ENCODE results near the gene TRPM2. TPM values are rescaled to one million over a fixed set of nuclear protein-coding genes. Genes with fewer than 3 reads are reported as not detected.

TRPM2 gene
- total and polyA plus RNA-seq, 2 experiments from 2014 or later = not detected

GRCh38 chr21:44437371-44437695, 83.9 kb downstream of the TRPM2 start:
- Histone ChIP-seq H3K27me3 (no peaks in the 10 kb centered on the region), H3K4me1 (ENCODE audit: low read depth) (no peaks in the 10 kb centered on the region), H3K9me3 (ENCODE audit: low read depth) (no peaks in the 10 kb centered on the region), H3K36me3 (no peaks in the 10 kb centered on the region), H3K27ac (no peak overlapping the region), H3K4me3 (no peak overlapping the region)
- no peak for DNase-seq (ENCODE audit: low read depth in 1 of 2, low spot score in 1 of 2)
- TF ChIP-seq, protein P1, sequence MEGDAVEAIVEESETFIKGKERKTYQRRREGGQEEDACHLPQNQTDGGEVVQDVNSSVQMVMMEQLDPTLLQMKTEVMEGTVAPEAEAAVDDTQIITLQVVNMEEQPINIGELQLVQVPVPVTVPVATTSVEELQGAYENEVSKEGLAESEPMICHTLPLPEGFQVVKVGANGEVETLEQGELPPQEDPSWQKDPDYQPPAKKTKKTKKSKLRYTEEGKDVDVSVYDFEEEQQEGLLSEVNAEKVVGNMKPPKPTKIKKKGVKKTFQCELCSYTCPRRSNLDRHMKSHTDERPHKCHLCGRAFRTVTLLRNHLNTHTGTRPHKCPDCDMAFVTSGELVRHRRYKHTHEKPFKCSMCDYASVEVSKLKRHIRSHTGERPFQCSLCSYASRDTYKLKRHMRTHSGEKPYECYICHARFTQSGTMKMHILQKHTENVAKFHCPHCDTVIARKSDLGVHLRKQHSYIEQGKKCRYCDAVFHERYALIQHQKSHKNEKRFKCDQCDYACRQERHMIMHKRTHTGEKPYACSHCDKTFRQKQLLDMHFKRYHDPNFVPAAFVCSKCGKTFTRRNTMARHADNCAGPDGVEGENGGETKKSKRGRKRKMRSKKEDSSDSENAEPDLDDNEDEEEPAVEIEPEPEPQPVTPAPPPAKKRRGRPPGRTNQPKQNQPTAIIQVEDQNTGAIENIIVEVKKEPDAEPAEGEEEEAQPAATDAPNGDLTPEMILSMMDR (IDR thresholded peaks at IDR 0.05; ENCODE audit: low read depth, low read length) = no peak

- H3K27me3 ChIP-seq = no peaks in the 10 kb centered on the region
- no peak overlapping the region for H3K4me3 ChIP-seq
- no peaks in the 10 kb centered on the region for H3K36me3 ChIP-seq
- no peaks in the 10 kb centered on the region for H3K4me1 ChIP-seq (ENCODE audit: low read depth)
- no peak for DNase-seq (ENCODE audit: low read depth in 1 of 2, low spot score in 1 of 2)
- H3K9me3 ChIP-seq (ENCODE audit: low read depth) = no peaks in the 10 kb centered on the region
- TF ChIP-seq, protein P1 (IDR thresholded peaks at IDR 0.05; ENCODE audit: low read depth, low read length) = no peak
- no peak overlapping the region for H3K27ac ChIP-seq
Observed at GRCh38 chr21:44437696-44438431, 84.4 kb downstream of the TRPM2 start.

- Histone ChIP-seq H3K27me3 (no peaks in the 10 kb centered on the region), H3K36me3 (no peaks in the 10 kb centered on the region), H3K9me3 (ENCODE audit: low read depth) (no peaks in the 10 kb centered on the region), H3K4me3 (no peak overlapping the region), H3K27ac (no peak overlapping the region), H3K4me1 (ENCODE audit: low read depth) (no peaks in the 10 kb centered on the region)
- DNase-seq (ENCODE audit: low read depth in 1 of 2, low spot score in 1 of 2) = no peak
- TF ChIP-seq, protein P1 (IDR thresholded peaks at IDR 0.05; ENCODE audit: low read depth, low read length) = no peak
Observed at GRCh38 chr21:44438531-44439210, 85.2 kb downstream of the TRPM2 start.

GRCh38 chr21:44439211-44439600, 85.8 kb downstream of the TRPM2 start:
- Histone ChIP-seq H3K4me1 (ENCODE audit: low read depth) (no peaks in the 10 kb centered on the region), H3K9me3 (ENCODE audit: low read depth) (no peaks in the 10 kb centered on the region), H3K36me3 (no peaks in the 10 kb centered on the region), H3K27ac (no peak overlapping the region), H3K4me3 (no peak overlapping the region), H3K27me3 (no peaks in the 10 kb centered on the region)
- TF ChIP-seq, protein P1 (IDR thresholded peaks at IDR 0.05; ENCODE audit: low read depth, low read length) = no peak
- DNase-seq (ENCODE audit: low read depth in 1 of 2, low spot score in 1 of 2) = no peak

GRCh38 chr21:44440241-44441040, 87.0 kb downstream of the TRPM2 start:
- H3K36me3 ChIP-seq = no peaks in the 10 kb centered on the region
- H3K4me1 ChIP-seq (ENCODE audit: low read depth) = no peaks in the 10 kb centered on the region
- H3K27ac ChIP-seq = no peak overlapping the region
- no peak overlapping the region for H3K4me3 ChIP-seq
- TF ChIP-seq, protein P1 (IDR thresholded peaks at IDR 0.05; ENCODE audit: low read depth, low read length) = no peak
- H3K27me3 ChIP-seq = no peaks in the 10 kb centered on the region
- no peak for DNase-seq (ENCODE audit: low read depth in 1 of 2, low spot score in 1 of 2)
- no peaks in the 10 kb centered on the region for H3K9me3 ChIP-seq (ENCODE audit: low read depth)
